ENCODE measurements around the gene CNTNAP5. TPM values are rescaled to one million over a fixed set of nuclear protein-coding genes. Genes with fewer than 3 reads are reported as not detected.

Gene CNTNAP5
- total RNA-seq, 1 experiment from 2014 or later, result not detected

DNA sequence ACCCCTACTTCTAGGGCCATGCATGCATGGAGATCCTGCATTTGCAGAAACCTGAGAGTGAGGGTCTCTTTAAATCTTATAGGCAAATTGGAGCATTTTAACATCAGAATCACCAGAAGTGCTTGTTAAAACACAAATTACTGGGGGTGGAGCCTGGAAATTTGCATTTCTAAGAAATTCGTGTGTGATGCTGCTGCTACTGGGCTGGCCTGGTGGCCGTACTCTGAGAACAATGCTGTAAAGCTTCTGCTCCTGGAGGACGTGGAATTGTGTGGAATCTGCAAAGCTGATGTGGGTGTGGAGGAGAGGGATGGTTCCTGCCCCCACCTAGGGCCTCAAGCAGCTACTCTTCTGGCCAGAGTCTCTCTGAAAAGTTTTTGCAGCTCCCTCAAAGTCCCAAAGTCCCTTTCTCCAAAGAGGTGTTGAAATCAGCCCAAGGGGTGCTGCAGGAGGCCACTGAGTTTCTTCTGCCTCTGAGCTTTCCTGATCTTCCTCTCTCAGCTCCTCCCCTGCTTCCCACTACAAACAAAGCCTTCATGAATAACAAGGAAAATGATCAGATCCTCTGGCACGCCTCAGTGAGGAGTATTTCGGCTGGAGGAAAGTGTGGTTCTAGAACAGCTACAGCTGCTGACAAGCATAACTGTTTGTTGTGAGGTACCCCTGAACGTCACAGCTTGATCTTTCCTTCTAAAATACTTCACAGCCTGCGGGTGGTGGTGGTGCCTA is 508.3 kb downstream of the CNTNAP5 start:
- DNase-seq (ENCODE audit: extremely low read depth, low read depth), result no peak

DNA sequence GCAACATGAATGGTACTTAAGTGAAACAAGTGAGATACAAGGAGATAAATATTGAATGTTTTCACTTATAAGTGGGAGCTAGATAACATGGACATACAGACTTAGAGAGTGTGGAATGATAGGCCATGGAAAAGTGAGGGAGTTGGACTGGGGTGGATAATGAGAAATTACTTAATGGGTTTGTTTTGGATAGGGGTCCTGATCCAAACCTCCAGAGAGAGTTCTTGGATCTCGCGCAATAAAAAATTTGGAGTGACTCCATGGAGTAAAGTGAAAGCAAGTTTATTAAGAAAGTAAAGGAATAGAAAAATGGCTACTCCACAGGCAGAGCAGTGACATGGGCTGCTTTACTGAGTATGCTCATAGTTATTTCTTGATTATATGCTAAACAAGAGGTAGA is 508.9 kb downstream of the CNTNAP5 start:
- no peak for DNase-seq (ENCODE audit: extremely low read depth, low read depth)

DNA sequence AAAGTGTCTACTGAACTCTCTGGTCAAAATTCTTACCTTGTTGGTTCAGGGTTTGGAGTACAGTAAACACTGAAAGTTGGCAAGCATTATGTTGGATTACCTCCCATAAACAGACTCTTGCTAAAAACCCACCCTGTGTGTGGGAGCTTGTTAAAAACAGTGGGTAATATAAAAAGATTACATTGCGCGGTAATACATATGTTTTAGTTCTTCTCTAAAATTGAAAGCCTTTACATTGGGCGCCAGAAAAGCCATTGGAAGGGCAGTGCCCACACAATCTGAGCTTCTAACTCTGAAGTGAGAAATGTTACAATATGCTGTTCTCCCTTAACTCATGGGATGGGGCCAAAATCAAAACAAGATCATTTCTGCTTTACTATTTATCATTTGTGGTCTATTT is 510.7 kb downstream of the CNTNAP5 start:
- no peak for DNase-seq (ENCODE audit: extremely low read depth, low read depth)

DNA sequence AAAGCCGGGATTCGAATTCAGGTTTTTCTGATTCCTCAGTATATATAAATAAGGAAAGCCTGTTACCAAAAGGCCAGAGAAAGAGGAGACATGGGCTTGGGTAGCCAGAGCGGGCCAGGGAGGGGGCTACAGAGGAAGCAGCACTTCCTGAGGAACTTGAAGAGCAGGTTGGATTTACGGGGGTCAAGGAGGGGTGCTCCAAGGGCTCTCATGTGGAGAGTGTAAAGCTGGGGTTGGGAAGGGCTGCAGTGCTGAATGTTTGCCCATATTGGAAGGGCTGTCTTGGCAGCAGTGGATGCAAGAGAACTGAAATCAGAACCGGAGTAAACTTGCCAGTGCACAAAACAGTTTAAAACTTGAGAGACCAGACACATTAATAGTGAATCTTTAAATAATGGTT is 511.5 kb downstream of the CNTNAP5 start:
- DNase-seq (ENCODE audit: extremely low read depth, low read depth), result no peak

DNA sequence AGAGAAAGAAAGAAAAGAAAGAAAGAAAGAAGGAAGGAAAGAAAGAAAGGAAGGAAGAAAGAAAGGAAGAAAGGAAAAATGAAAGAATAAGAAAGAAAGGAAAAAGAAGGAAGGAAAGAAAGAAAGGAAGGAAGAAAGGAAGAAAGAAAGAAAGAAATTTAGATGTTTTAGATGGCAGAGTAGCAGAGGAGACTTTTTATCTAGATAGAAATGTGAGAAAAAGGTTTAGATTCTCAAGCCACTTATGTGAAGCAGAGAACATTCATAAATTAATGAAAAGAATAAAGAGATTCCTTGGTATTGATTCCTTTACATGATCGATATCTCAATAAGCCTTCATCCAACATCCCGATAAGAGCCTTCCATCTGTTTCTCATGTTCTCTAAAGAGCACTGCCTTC is 513.5 kb downstream of the CNTNAP5 start:
- DNase-seq (ENCODE audit: extremely low read depth, low read depth), result no peak

DNA sequence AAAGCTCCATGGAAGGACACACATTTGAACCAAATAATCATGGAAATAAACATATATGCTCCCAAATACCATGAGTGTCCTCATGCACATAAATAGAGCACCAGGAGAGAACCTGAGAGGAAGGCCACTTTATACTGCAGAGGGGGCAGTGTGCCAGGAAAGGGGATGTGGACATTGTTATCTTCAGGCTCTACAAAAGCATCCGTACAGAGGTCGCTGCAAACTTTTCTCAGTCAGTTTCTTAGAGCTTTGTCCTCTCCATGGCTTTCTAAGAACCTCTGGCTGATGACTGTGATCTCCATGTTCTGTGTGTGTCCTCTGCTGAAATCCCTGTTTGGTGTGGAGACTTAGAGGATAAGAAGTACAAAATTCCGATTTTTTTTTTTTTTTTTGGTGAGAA is 515.7 kb downstream of the CNTNAP5 start:
- DNase-seq (ENCODE audit: extremely low read depth, low read depth), result no peak

DNA sequence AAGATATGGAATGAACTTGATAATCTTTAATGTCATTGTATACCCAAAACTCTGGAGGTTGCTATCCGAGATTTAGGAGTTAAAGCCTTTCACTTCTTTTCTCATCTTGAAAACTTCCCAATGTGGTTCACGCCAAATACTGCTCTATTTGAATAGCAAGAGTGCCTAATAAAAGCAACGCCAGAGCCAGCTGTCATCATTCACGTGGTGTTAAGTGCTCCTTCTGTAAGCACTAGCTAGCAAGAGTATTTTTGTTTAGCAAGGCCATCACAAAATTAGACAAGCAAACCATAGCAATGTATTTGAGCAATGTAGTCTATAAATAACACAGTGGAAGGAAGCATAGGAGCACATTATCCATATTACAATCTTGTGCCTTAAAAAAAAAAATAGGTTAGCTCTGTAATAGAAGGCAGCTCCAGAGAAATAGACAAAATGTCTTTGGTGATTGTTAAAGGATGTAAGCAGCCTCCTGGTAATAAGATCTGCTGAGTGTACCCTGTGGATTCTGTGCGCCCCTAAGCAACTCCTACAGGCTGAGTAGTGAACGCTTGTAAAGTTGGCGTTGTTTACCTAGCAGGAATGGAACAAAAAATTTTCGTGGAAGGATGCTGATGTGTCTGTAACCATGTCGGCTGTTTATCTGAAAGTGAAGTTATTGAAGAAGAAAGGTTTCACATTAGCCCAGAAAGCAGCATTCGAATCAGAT is 518.0 kb downstream of the CNTNAP5 start:
- DNase-seq (ENCODE audit: extremely low read depth, low read depth), result no peak

DNA sequence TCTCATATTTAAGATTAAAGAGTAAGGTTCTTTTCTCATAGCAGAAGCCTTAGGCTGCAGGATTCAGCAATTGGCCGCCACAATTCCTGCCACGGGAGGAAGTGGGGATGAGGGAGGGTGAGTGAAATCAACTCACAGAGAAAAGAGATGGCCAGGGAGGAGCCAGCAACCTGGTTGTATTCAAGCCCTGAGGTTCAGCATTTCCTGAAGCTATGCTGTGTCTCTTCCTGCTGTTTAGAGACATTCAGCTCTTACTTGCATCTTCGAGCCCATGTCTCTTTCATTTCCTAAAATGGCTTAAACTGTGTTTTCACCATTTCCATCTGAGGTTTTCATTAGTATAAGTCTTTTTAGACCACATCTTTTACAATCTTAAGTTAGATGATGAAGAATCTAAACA is 522.6 kb downstream of the CNTNAP5 start:
- DNase-seq (ENCODE audit: extremely low read depth, low read depth), result no peak

DNA sequence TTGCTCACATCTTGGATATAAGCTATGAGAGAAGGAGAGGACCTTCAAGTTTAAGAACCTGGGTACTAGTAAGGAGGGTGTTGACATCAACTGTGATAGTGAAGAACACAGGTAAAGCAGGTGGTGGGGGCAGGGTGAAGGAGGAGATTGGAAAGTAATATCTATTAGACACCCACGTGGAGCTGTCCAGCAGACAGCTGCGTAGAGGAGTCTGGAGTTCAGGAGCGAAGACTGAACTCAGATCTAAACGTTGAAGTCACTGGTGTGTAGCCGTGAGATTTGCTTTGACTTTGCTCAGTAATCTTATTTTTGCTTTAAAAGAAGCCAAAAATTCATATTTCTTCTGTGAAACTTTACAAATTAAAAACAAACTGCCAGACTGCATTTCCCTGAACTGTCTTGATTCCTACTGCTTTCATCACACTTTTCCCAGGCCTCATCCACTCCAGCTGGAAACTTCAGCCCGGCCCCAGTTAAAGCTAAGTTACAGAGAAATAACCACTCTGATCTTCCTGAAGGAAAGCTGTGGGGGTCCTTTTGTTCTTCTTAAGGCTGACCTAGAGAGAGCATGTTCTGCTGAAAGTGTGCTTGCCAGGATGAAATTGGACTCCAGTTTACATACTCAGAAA is 533.3 kb downstream of the CNTNAP5 start:
- no peak for DNase-seq (ENCODE audit: extremely low read depth, low read depth)

DNA sequence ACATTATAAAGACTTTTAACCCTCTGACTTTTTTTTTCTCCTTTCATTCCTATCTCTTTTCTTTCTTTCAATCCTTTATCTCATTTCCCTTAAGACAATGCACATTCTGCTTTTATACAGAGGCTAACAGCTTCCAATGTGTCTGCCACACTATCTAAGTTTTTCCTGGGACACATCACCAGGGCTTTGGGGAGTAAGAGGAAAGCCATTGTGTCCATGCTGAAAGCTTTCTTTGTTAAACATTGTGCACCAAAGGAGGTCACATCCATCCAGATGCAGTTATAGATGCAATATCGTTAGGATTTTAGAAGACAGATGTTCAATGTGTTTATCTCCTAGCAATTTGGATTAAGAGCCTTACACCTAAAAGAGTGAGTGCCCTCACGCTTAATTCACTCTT is 534.1 kb downstream of the CNTNAP5 start:
- DNase-seq (ENCODE audit: extremely low read depth, low read depth), result no peak

DNA sequence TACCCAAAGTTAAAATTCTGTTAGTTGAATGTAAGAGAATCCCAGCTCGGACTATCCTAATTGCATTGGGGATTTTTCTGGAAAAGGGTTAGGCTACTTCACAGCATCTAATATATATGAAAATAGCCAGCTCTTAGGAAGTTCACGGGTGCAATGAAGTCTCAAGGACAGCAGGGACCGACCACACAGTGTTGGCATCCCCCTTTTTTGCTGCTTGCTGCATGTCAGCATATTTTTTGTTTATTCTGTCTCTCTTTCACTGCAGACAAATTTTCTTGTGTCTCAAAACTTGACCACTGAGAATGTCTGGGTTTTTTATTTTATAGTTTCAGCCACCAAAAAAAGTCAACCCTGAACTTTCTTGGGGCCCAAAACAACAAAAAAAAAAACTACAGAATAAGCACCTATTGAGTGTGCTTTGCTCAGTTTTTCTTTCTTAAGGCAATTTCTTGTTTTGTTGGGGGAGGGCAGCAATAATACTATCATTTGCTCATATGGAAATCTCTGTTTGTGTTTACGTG is 535.6 kb downstream of the CNTNAP5 start:
- DNase-seq (ENCODE audit: extremely low read depth, low read depth), result no peak

DNA sequence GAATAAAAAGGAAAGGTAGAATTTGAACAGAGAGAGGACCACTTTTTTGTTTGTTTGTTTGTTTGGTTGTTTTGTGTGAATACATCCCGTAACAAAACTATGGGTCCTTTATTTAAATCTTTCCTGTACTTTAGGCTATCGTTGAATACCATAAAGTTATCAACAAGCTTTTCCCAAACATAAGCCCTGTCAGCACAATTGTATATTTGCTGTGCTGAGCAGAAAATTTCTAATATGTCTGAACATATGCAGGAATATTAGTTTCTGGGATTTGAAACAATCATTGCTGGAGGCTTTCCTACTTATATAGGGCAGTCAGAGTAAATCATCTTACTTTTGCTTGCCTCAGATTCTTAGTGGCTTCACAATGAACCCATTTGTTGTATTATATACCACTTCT is 536.4 kb downstream of the CNTNAP5 start:
- DNase-seq (ENCODE audit: extremely low read depth, low read depth), result no peak

DNA sequence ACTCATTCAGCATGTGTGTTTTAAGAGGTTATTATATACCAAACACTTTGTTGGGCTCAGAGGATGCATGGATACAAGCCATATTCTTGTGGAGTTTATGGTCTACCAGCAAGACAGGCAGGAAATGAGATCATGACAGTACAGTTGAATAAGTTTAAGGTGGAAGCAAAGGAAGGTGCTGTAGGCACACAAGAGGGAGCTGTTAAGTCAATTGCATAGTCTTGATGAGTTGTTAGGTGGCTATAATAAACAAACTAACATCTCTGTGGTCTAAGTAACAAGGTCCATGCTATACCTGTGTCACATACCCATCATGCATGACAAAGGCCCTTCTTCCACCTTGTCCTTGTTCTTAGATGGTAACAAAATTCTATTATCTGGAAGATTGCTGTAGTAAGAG is 538.3 kb downstream of the CNTNAP5 start:
- no peak for DNase-seq (ENCODE audit: extremely low read depth, low read depth)

DNA sequence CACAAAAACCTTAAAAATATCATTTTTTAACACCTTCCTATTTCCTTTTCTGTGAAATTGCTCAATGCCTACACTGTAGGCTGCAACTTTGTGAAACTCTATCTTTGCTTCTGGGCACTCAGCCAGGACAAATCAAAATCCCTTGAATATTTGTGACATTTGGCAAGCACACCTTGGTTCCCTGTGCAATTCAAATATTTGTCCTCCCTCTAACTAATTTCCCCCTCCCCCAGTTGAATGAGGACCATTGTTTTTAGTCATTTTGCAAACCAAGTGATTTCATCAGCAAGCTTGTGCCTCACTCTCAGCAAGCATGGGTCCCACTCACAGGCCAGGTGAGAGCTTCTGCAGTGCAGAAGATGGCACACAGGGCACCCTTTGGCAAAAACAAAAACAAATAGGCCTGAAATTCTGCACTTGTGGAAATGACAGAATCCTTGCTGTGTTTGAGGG is 541.5 kb downstream of the CNTNAP5 start:
- no peak for DNase-seq (ENCODE audit: extremely low read depth, low read depth)

DNA sequence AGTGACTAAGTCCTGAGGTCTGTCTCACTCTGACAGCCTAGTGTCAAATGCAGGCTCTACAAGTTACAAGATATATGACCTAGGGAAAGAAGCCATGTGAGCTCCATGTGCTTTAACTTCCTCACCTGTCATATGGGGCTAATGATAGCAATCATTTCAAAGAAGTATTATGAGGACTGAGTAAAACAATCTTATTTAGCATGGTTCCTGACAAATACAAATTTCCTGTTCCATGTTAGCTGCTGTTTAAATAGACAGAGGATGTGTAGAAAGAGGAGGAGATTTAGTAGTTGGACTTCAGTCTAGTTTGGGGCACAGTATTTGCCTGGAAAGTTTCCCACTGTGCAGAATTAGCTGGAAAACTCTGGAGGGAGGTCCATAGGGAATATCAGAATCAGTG is 545.8 kb downstream of the CNTNAP5 start:
- no peak for DNase-seq (ENCODE audit: extremely low read depth, low read depth)

DNA sequence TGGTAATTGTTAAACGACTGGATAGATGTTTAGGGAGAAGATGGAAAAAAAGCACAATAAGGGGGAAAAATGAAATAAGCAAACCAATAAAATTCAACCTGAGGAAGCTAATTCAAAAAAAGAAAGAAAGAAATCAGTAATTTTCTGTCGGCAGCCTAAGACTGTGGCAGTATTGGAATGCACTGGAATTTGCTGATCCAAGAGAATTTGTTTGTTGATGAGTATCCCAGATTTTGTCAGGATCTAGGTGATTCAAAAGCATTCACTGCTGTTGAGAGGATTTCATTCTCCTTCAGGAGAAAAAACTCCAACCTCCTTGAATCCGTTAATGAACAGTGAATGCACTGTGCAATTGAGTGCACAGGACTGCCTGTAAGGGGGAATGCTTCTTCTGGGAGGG is 546.7 kb downstream of the CNTNAP5 start:
- no peak for DNase-seq (ENCODE audit: extremely low read depth, low read depth)

DNA sequence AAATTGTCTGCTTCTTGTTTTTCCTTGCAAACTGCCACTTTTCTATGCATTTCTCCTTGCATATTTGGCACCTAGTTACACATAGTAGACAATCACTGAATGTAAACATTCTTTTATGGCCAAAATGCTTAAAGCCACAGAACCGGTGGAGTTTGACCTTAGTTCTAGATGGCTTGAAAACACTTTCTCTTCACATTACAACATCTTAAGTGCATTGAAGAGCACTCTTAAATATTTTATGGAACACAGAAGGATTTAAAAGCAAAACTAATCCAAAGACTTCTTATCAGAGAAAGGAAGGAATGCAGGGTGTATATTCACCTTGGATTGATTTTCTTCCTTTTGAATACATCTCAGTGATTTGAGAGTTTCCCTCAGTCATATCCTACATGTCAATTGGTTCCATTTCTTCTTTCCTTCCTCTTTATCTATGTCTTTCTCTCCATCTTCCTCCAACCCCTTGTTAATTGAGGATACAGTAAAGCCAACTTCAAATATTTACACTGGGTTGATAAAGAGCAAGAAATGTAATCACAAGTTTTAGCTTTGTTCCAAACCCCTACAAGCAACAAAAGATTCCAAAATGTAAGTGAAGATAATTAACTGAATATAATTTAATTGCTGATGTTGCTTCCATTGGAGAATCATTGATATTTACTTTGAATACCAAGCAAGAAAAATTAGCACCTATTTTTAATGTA is 548.0 kb downstream of the CNTNAP5 start:
- DNase-seq (ENCODE audit: extremely low read depth, low read depth), result no peak

DNA sequence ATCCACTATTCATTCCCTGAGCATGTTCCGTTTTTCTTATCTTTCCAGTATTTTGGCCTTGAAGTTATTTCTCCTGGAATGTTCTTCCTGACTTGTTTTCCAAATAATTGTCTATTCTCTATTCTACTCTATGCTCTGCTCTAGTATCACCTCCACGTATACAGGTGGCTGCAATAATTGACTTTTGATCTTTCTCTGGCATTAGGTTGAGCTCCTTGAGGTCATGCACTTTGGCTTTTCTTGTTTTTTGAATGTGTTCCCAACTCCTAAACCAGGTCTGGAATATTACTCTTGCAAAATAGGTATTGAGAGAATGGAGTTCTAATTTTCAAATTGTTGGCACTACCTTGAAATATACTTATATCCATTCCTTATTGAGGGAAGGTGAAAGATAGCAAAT is 550.4 kb downstream of the CNTNAP5 start:
- DNase-seq (ENCODE audit: extremely low read depth, low read depth), result no peak

DNA sequence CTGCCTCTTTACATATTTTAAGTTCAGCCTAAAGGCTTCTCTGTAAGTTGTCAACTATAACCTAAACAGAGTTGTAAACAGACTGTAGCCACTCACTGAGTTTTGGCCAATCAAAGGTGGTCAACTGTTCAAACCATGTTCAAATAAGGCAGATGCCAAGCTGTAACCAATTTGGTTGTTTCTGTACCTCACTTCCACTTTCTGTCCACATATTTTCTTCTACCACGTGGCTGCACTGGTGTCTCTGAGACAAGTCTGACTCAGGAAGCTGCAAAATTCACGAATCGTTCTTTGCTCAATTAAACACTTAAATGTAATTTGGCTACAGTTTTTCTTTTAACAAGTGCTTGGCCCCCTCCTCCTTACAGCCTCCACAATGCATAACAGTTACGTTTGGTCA is 555.2 kb downstream of the CNTNAP5 start:
- no peak for DNase-seq (ENCODE audit: extremely low read depth, low read depth)

DNA sequence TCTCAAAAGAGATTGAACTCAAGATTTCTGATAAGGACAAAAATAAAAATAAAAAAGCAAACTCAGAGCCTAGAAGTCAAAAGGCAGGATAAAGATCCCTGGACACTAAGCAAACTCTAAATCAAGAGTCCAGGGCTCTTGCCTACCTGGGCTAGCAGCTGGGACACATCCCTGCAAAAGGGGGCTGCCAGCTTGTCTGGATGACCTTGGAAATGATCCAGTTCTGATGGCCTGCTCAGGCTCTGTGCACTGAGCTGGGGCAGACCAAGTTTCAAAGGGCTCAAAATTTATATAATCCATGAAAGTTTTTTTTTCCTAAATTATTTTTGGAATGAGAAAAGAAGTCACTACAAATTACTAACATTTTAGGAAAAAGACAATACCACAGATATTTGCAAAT is 557.3 kb downstream of the CNTNAP5 start:
- DNase-seq (ENCODE audit: extremely low read depth, low read depth), result no peak

DNA sequence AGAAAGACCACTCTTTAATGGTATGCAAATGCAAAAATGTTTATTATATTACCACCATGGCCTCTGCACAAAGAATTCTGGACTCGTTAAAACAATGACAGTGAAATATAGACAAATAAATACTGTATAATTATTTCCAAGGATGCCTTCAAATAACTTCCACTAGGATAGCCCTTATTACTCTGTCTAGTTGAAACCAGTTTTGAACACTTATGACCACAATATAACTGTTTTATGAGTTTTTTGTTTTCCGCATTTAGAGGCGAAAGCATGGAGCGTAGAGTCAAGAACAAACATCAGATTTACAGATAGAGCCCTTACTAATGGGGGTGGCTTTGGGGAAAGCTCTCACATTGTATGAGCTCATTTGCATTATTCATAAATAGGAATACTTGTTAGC is 559.5 kb downstream of the CNTNAP5 start:
- no peak for DNase-seq (ENCODE audit: extremely low read depth, low read depth)

Data from NCI-H460 (cell line).